Smooth muscle cell (in vitro differentiated cells): ENCODE results near the gene KRTAP5-5. TPM values are rescaled to one million over a fixed set of nuclear protein-coding genes. Genes with fewer than 3 reads are reported as not detected.

Experiments used
- DNase-seq: peaks from one replicate; lab custom pipeline; 2025; ENCODE audit not compliant: unreplicated experiment; lab: John Stamatoyannopoulos, UW
- H2AFZ ChIP-seq: fragments of 200-600 bp; sonication (generic); 2 replicates; pipeline ENCODE4 v1.6.0; 2016; ENCODE audit warnings: antibody characterized with exemption, low read depth, mild to moderate bottlenecking
- H3F3A ChIP-seq: fragments of 200-600 bp; sonication (generic); 2 replicates; pipeline ENCODE4 v1.6.0; 2017; ENCODE audit warnings: antibody characterized with exemption, low read depth
- H3K27ac ChIP-seq: fragments of 200-600 bp; sonication (generic); 2 replicates; pipeline ENCODE4 v1.5.1; 2016; ENCODE audit warnings: low read depth, mild to moderate bottlenecking
- H3K27me3 ChIP-seq: fragments of 200-600 bp; sonication (generic); 2 replicates; pipeline ENCODE4 v1.6.1; 2016; ENCODE audit warnings: low read depth, mild to moderate bottlenecking
- H3K36me3 ChIP-seq: fragments of 200-600 bp; sonication (generic); 2 replicates; pipeline ENCODE4 v1.5.1; 2016; ENCODE audit warnings: low read depth
- H3K4me1 ChIP-seq: fragments of 200-600 bp; sonication (generic); 2 replicates; pipeline ENCODE4 v1.5.1; 2016; ENCODE audit warnings: low read depth
- H3K4me2 ChIP-seq: fragments of 200-600 bp; sonication (generic); 2 replicates; pipeline ENCODE4 v1.6.0; 2016; ENCODE audit warnings: mild to moderate bottlenecking
- H3K4me3 ChIP-seq: fragments of 200-600 bp; sonication (generic); 2 replicates; pipeline ENCODE4 v1.5.1; 2016; ENCODE audit warnings: mild to moderate bottlenecking
- H3K79me2 ChIP-seq: fragments of 200-600 bp; sonication (generic); 2 replicates; pipeline ENCODE4 v1.6.0; 2016; ENCODE audit warnings: low read depth, mild to moderate bottlenecking
- H3K9ac ChIP-seq: fragments of 200-600 bp; sonication (generic); 2 replicates; pipeline ENCODE4 v1.6.0; 2016; ENCODE audit warnings: low read depth
- H3K9me3 ChIP-seq: fragments of 200-600 bp; sonication (generic); replicated peaks from 2 replicates; pipeline ENCODE4 v1.5.1; 2016; ENCODE audit warnings: low read depth
- H4K20me1 ChIP-seq: fragments of 200-600 bp; sonication (generic); 2 replicates; pipeline ENCODE4 v1.6.0; 2016; ENCODE audit warnings: low read depth
- WGBS: methylation state at CpG from one replicate; pipeline ENCODE4 v1.1.7; 2016; ENCODE audit warnings: low lambda C conversion rate; 5-methylcytosine and 5-hydroxymethylcytosine counted together
- polyA plus RNA-seq: library from polyadenylated mRNA; unstranded; fragments of >200 nt; fragmentation: Nextera tagmentation; extraction: Ambion mirVana; gene quantifications from 2 replicates; pipeline ENCODE4 v1.2.1, GENCODE V29; 2016
- total RNA-seq: library from RNA; depleted of rRNA; stranded (reverse); fragments of >200 nt; gene quantifications from 2 replicates; pipeline ENCODE4 v1.2.3, GENCODE V29; 2014
- TF ChIP-seq, protein P1 (sequence below): fragments of 200-600 bp; sonication (generic); IDR thresholded peaks from 2 replicates; pipeline ENCODE4 v1.5.1; 2017; ENCODE audit warnings: borderline replicate concordance, mild to moderate bottlenecking, antibody characterized with exemption; ENCODE audit not compliant: insufficient read depth, poor library complexity, severe bottlenecking

KRTAP5-5 gene
- total and polyA plus RNA-seq, 2 experiments from 2014 or later = not detected

- Histone ChIP-seq H2AFZ (peak overlapping the region; percentile 43), H3K4me1 (peaks cover 10% of the 10 kb centered on the region), H3K9me3 (no peaks in the 10 kb centered on the region), H3F3A (peaks cover 7% of the 10 kb centered on the region), H3K36me3 (no peaks in the 10 kb centered on the region), H3K79me2 (no peaks in the 10 kb centered on the region), H3K4me3 (no peak overlapping the region), H3K27ac (peak overlapping the region; percentile 15), H3K4me2 (peak overlapping the region; percentile 48), H3K27me3 (no peaks in the 10 kb centered on the region), H3K9ac (no peak overlapping the region), H4K20me1 (no peaks in the 10 kb centered on the region)
- no peak for DNase-seq
- WGBS = 83% methylated on average over 19 of the region's 19 CpGs
- TF ChIP-seq, protein P1, sequence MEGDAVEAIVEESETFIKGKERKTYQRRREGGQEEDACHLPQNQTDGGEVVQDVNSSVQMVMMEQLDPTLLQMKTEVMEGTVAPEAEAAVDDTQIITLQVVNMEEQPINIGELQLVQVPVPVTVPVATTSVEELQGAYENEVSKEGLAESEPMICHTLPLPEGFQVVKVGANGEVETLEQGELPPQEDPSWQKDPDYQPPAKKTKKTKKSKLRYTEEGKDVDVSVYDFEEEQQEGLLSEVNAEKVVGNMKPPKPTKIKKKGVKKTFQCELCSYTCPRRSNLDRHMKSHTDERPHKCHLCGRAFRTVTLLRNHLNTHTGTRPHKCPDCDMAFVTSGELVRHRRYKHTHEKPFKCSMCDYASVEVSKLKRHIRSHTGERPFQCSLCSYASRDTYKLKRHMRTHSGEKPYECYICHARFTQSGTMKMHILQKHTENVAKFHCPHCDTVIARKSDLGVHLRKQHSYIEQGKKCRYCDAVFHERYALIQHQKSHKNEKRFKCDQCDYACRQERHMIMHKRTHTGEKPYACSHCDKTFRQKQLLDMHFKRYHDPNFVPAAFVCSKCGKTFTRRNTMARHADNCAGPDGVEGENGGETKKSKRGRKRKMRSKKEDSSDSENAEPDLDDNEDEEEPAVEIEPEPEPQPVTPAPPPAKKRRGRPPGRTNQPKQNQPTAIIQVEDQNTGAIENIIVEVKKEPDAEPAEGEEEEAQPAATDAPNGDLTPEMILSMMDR = no peak
These were observed 22.5 kb downstream of the KRTAP5-5 start for GRCh38 chr11:1652026-1652425.

GRCh38 chr11:1652442-1652770 lies 22.8 kb downstream of the KRTAP5-5 start:
- no peaks in the 10 kb centered on the region for H3K9me3 ChIP-seq
- no peak for DNase-seq
- TF ChIP-seq, protein P1 = no peak

DNA sequence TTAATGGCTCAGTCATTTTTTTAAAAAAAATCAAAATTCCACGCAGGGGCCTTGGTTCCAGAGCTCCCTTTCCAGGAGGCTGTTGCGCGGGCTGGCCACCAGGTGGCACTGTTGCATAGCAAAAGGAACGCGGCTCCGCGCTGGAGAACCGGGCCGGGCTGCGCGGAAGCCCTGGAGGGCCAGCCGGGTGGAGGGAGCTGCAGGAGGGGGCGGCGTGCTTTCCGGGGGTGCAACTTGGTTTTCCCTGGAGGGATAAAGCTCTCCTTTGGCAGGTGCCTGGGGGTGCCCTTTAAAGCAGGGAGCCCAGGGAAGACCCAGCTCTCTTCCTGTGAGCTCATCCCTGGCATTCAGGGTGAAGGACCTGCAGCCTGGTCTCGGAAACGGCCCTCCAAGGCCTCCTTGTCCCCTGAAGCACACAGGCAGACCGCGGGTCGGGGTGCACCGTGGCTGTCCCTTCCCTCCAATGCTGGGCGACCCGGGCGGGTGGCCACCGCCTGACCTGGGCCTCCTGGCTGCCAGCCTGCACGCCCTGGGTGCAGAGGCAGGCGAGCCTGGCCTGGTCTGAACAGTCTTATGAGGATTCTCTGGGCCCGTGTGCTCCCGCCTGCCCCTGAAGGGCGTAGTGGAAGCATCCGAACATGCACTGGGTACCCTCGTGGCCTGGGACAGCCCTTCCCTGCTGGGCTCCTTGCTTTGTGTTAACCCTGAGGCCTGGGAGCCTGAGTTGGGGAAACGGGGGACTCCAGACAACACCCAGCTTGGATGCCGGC lies 23.4 kb downstream of the KRTAP5-5 start:
- H2AFZ ChIP-seq = no peak overlapping the region
- H3K9ac ChIP-seq = no peak overlapping the region
- peak; percentile 61 for DNase-seq
- H3K9me3 ChIP-seq = no peaks in the 10 kb centered on the region
- H3K79me2 ChIP-seq = no peaks in the 10 kb centered on the region
- H3K4me3 ChIP-seq = no peak overlapping the region
- H3K27ac ChIP-seq = no peak overlapping the region
- no peaks in the 10 kb centered on the region for H3K36me3 ChIP-seq
- no peaks in the 10 kb centered on the region for H4K20me1 ChIP-seq
- TF ChIP-seq, protein P1 = peak; percentile 100
- H3F3A ChIP-seq = peaks cover 7% of the 10 kb centered on the region
- peak overlapping the region; percentile 62 for H3K4me2 ChIP-seq
- no peaks in the 10 kb centered on the region for H3K27me3 ChIP-seq
- WGBS = 35% methylated on average over 33 of the region's 34 CpGs
- H3K4me1 ChIP-seq = peaks cover 10% of the 10 kb centered on the region

More at GRCh38 chr11:1652442-1652770, 22.8 kb downstream of the KRTAP5-5 start:
- Histone ChIP-seq H3K27me3 (no peaks in the 10 kb centered on the region), H3K79me2 (no peaks in the 10 kb centered on the region), H2AFZ (no peak overlapping the region), H3F3A (peaks cover 7% of the 10 kb centered on the region), H3K36me3 (no peaks in the 10 kb centered on the region), H3K27ac (no peak overlapping the region), H4K20me1 (no peaks in the 10 kb centered on the region), H3K9ac (no peak overlapping the region), H3K4me2 (no peak overlapping the region), H3K4me3 (no peak overlapping the region), H3K4me1 (peaks cover 10% of the 10 kb centered on the region)
- WGBS = 54% methylated on average over 20 of the region's 20 CpGs
